Keratinocyte (primary cell): ENCODE measurements around the gene PDX1.

Experiments used
- EZH2 ChIP-seq: IDR thresholded peaks from one replicate; pipeline ENCODE4 v1.6.1; 2012; ENCODE audit warnings: inconsistent platforms, mild to moderate bottlenecking, low read length, moderate library complexity
- TF ChIP-seq, protein P1 (sequence below), 3 experiments: IDR thresholded peaks in 1 of 3; conservative IDR thresholded peaks in 1 of 3; optimal IDR thresholded peaks in 1 of 3; 2 replicates in 2 of 3; 3 replicates in 1 of 3; pipeline versions ENCODE3 to v1.5.1; 2011; ENCODE audit warnings: low read length in 3 of 3, mild to moderate bottlenecking in 3 of 3, moderate library complexity in 2 of 3, control low read depth in 1 of 3, inconsistent platforms in 1 of 3; ENCODE audit not compliant: insufficient read depth in 2 of 3; ENCODE audit errors: extremely low read depth in 1 of 3

DNA sequence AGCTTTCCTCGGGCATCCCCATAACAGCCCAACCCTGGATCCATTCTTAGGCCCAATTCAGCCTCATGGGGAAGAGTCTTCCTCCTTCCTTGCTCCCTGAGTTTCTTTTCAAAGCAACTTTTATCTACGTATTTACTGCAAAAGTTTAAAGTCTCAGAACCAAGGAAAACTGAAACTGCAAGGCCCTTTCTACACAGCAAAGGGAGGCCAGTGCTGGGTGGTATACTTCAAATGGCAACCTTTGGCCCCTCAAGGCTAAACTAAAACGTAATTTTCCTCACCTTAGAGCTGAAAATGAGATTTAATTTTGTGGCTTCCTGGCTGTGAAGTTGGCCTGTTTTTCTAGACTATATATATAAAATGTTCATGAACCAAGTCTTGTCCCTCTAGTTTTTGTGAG lies 43.7 kb downstream of the PDX1 start:
- TF ChIP-seq, protein P1, sequence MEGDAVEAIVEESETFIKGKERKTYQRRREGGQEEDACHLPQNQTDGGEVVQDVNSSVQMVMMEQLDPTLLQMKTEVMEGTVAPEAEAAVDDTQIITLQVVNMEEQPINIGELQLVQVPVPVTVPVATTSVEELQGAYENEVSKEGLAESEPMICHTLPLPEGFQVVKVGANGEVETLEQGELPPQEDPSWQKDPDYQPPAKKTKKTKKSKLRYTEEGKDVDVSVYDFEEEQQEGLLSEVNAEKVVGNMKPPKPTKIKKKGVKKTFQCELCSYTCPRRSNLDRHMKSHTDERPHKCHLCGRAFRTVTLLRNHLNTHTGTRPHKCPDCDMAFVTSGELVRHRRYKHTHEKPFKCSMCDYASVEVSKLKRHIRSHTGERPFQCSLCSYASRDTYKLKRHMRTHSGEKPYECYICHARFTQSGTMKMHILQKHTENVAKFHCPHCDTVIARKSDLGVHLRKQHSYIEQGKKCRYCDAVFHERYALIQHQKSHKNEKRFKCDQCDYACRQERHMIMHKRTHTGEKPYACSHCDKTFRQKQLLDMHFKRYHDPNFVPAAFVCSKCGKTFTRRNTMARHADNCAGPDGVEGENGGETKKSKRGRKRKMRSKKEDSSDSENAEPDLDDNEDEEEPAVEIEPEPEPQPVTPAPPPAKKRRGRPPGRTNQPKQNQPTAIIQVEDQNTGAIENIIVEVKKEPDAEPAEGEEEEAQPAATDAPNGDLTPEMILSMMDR (optimal IDR thresholded peaks at IDR 0.05 in 1 of 3, IDR thresholded peaks at IDR 0.05 in 1 of 3, conservative IDR thresholded peaks at IDR 0.05 in 1 of 3; ENCODE audit: extremely low read depth in 1 of 3, insufficient read depth in 2 of 3, low read length in 3 of 3), result no peak
- no peak for TF ChIP-seq EZH2
